ENCODE results near the gene SEMG1.

SEMG1 gene

DNA sequence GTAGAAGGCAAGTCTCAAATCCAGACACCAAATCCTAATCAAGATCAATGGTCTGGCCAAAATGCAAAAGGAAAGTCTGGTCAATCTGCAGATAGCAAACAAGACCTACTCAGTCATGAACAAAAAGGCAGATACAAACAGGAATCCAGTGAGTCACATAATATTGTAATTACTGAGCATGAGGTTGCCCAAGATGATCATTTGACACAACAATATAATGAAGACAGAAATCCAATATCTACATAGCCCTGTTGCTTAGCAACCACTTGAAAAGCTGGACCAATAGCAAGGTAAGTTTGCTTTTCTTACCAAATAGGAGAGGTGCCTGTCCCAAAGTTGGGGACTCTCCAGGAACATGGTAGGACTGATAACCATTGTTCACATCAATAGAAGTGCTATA lies 16.3 kb downstream of the SEMG1 start:
- no peak for DNase-seq (ENCODE audit: low read depth)

DNA sequence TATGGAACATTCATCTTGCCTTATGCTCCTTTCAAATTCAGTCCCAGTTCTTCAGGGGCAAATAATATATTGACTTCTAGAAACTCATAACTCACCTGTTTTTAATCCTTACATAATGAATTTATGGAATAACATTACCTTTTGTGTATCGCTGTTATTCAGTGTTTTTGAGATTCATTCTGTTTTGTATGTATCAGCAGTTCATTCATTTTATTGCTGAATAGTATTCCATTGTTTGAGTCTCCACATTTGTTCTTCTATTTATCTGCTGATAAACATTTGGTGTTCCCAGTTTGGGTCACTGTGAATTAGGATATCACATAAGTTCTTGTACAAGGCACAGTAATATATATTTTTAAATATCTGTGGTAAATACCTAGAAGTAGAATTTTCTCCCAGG lies 19.5 kb downstream of the SEMG1 start:
- DNase-seq (ENCODE audit: low read depth): no peak

DNA sequence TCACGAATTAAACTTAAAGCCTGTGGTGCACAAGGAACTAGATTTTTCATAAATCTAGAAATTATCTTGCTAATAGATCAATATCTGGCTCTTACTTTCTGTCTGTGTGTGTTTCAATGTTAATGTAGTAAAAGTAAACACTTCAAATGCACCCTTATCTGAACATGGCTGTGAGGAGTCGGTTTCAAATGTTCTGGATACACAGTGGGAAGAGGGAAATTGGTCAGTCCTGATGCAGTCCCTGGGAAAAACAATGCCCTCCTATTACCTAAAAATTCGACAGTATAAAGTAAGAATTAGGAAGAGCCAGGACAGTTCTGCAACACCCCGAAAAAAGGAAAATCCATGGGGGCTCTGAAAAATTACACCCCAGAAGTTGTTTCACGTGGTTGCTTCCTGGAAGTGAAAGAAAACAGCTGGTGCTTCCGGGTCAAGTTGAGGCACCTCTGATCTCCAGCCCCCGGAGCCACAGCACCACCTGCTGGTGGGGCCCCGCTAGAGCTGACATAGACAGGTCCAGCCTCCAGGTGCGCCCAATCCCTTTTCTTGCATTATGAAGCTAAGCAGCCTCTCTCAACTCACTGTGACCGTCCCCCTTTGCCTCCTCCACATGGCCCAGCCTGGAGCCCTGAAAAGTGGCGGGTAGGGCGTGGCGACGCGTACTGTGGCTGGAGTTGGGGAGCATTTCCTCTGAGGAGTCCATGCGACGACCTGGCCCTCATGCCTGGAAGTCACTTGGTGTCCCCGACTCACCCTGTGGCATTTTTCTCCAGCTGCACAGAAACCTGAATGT lies 22.6 kb downstream of the SEMG1 start:
- DNase-seq (ENCODE audit: low read depth): no peak

DNA sequence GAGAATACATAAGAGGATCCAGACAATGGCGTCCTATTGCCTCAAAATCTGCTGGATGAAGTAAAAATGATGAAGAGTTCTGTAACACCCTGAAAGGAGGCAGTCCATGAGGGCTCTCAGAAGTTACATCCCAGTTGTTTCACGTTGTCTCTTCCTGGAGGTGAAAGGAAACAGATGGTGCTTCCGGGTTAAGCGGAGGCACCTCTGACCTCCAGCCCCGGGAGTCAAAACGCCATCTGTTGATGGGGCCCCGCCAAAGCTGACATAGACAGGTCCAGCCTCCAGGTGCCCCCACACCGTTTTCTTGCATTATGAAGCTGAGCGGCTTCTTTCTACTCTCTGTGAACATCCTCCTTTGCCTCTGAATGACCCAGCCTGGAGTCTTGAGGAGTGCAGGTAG lies 23.8 kb downstream of the SEMG1 start:
- no peak for DNase-seq (ENCODE audit: low read depth)

DNA sequence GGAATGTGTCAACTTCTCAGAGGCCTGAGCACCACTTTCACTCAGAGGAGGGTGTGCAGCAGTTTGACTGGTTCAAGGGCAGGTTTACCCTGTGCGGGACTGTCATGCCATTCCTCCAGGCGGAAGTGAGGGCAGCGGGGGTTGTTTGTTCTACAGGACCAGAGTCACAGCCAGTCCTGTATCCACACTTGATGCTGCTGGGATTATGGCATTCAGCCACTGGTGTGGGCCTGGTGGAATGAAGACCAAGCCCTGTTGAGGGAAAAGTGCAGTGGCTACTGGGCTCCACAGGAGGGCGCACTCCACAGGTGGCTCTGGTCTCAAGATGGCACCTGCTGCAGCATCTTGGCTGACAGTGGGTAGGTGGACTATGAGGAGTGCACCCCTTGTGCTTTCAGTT lies 29.2 kb downstream of the SEMG1 start:
- no peak for DNase-seq (ENCODE audit: low read depth)

DNA sequence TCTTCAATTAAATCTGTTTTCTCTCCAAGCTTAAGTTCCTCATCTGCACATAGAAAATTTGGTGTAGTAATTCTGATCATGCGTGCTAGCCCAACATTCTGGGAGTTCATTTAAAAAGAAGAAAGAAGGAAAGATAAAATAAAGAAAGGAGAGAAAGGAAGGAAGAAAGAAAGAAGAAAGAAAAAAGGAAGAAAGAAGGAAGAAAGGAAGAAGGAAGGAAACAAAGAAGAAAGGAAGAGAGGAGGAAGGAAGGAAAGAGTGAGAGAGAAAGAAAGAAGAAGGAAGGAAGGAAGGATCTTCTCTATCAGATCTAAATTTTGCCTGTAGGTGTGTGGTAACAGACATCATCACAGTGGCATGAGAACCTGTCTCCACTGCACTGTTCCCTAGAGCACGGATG lies 31.3 kb downstream of the SEMG1 start:
- no peak for DNase-seq (ENCODE audit: low read depth)

DNA sequence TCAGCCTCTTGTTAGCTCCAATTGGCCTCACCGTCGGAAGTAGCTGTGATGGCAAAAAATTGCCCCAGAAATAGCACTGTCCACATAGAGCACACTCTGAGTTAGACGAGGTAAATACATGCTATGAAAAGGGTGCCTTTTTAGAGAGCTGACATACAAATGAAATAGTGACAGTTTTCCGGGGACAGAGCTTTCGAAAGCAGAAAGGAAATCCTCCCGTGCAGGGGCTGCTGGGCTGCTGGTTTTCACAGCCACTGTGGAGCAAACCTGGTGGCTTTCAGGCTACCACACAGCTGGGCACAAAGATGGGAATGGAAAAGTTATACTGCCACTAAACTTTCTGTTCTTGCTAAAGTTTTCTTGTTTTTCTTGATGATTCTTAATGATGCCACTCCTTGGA lies 39.3 kb downstream of the SEMG1 start:
- DNase-seq (ENCODE audit: low read depth): no peak

DNA sequence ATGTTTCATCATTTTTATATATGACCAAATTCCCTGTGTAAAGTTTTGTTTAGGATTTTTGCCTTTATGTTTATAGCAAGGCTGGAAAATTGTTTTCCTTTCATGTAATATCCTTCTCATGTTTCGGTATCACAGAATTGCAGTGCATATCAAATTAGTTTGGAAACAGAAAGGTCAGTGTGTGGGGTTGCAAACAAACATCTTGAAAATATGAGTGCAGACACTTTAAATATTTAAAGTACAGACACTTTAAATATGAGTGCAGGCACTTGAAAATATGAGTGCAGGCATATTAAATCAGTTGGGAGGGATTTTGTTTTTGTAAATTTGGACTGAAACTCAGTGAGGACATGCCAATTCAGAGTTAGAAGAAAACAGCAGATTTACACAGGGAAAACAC lies 41.0 kb downstream of the SEMG1 start:
- DNase-seq (ENCODE audit: low read depth): no peak

DNA sequence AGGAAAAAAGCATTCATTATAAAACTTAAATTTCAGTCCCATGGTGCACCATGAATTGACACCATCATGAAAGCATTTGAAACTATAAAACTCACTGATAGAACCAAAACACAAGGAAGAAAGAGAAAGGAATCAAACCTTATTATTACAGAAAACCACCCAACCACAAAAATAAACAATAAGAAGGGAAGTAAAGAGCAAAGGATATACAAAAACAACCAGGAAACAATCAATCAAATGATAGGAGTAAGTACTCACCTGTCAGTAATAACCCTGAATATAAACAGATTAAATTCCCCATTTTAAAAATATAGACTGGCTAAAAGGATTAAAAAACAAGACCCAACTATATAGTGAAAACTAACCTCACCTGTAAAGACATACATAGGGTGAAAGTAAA lies 41.8 kb downstream of the SEMG1 start:
- DNase-seq (ENCODE audit: low read depth): no peak

DNA sequence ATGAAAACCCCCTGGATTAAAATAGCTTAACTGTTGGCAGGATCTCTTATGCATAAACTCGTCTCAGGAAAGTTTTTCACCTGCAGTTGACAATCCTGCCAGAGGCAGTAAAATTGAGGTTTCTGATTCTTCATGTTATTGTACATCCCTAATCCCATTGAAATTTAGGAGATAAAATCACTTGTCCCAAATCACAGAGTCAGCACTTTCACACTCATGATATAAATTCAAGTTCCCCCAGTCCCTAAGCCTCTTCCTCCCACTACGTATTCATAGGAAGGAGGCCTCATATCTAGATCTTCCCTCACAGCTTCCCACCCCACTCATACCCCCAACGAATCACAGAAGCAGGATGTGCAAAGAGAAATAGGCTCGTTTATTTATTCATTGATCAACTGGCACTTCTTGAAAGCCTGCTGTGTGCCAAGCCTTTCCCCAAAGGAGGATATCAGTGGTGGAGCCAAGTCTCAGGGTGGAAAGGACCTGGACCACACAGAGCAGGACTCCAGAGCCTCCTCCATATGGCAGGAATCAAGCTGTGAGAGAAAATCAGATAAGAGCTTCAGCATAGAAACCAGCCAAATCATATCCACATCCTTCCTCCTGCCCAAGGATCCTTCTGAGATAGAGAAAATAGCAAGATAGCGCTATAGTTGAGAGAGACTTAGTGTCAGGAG lies 45.2 kb downstream of the SEMG1 start:
- no peak for DNase-seq (ENCODE audit: low read depth)

DNA sequence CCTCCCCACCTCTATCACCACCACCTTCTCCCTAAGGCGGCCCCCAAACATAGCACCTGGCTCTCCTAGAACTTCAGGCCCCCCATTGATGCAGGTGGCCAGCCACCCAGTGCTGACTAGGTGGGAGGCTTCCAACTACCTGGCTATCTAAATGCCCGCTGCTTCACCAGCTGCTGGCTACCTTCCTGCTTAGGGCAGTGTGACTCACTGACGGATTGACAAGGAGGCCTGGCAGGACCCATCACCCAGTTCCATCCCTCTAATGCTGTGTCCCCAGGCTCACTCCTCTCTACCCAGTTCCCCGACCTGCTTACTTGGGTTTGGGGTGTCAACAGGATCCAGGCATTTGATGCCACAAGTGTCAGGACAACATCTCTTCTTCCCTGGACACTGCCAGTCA lies 46.4 kb downstream of the SEMG1 start:
- no peak for DNase-seq (ENCODE audit: low read depth)

DNA sequence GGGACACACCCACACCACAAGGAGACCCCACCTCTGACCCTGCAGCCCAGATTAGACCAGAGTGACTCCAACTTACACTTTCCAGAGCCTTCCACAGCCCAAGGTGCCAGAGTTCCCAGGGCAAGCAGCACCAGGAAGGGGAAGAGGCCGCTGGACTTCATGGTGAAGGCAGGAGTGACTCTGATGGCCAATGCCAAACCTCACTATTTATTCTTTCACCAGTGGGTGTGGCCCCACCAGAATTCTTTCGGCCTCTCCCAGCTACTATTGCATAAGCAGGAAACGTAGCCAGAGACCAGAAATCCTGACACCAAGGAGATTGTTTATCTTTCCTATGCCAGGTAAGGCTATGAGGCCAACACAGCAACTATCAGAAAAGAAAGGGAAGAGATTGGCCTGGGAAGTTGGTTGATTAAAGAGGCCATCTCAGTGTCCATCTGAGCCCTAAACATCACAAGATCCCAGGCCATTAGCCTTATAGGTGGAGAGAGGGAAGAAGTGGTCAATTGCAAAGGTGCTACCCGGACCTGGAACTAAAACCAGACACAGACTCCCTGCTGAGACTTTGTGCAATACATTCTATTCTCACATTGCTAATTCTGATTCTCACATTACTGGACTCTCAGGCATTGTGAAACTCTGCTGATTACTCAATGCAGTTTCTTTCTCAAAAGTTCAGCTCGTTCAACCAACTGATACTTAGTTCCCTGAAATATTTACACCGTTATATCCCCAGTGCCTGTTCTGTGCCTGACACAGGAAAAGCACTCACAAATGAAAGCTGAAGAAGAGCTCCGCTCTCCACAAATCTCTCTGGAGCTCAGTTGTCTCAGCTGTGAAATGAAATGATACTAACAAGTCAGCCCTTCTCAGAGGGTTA lies 47.8 kb downstream of the SEMG1 start, which contains the start of gene SLPI:
Gene SLPI (minus strand): TSS at position 182 of the 880 bp plus-strand sequence. CDS start 21 bp downstream, at position 161.
- peak; percentile 13 for DNase-seq (ENCODE audit: low read depth)

DNA sequence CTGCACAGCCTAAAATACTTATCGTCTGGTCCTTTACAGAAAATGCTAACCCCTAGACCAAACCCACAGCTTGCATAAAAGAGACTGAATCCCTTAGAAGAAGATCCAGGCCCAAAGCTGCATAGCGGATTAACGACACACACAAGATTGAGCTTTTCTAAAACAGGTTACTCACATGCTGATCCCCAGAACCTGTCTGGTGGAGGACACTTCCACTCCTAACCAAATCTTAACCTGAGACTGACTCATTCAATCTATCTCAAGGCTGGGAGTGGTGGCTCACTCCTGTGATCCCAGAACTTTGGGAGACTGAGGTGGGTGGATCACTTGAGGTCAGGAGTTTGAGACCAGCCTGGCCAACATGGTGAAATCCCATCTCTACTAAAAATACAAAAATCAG lies 50.3 kb downstream of the SEMG1 start:
- no peak for DNase-seq (ENCODE audit: low read depth)

DNA sequence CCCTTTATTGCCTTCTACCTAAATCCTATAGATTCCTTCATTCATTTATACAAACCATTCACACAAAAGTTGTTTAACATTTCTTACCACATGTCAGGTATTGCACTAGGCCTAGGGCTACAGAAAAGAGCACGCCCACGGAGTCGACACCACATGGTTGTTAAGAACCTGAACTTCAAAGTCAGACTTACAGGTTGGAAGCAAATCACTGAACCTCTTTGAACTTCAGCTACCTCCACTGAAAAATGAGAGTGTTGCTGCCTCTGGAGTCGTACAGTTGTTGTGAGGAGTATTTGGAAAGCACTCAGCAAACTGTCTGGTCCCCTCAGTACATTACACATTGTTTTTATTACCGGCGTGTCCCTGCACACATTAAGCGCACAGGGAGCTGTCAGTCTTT lies 50.9 kb downstream of the SEMG1 start:
- no peak for DNase-seq (ENCODE audit: low read depth)

DNA sequence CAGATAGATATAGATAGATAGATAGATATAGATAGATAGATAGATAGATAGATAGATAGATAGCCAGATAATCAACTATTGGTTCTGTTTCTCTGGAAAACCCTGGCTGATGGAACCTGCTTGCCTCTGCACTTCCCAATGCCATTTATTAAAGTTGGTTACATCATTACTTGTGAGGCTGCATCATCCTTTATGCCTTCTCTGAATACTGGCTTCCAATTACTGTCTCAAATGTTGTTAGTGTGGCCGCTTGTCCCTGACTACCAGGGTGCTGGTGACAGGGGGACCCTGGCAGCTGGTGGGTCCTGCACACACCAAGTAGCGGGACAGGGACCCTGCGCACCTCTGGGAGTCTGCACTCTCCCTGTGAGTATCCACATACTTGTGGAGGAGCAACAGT lies 51.4 kb downstream of the SEMG1 start:
- DNase-seq (ENCODE audit: low read depth): no peak

DNA sequence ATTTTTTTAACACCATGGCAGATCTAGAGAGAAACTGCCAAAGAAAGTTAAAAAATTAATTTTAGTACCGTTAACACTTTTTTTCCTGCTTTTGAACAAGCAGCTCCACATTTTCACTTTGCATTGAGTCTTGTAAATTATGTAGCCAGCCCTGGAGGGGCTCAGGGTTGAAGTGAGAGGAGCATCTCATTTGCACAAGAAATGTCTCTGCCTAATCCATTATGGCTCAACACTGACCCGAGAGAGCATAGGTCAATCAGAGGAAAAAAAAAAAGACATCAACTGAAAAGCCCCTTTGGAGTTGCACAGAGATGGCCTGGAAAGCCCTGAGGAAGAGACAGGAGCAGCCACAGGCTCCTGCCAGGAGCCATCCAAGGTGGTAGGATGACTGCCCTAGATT lies 51.8 kb downstream of the SEMG1 start:
- DNase-seq (ENCODE audit: low read depth): no peak
